WI38 (cell line): Measurements from ENCODE around the gene SLC7A6OS.

Source experiments
- H3K4me3 ChIP-seq: 2 replicates; pipeline ENCODE4 v1.5.1; 2011; ENCODE audit warnings: low read depth, mild to moderate bottlenecking, control low read depth, low read length
- TF ChIP-seq, protein P1 (sequence below): IDR thresholded peaks from 2 replicates; pipeline ENCODE4 v1.5.1; 2012; ENCODE audit warnings: low read depth, mild to moderate bottlenecking, control low read depth, low read length

SLC7A6OS gene

DNA sequence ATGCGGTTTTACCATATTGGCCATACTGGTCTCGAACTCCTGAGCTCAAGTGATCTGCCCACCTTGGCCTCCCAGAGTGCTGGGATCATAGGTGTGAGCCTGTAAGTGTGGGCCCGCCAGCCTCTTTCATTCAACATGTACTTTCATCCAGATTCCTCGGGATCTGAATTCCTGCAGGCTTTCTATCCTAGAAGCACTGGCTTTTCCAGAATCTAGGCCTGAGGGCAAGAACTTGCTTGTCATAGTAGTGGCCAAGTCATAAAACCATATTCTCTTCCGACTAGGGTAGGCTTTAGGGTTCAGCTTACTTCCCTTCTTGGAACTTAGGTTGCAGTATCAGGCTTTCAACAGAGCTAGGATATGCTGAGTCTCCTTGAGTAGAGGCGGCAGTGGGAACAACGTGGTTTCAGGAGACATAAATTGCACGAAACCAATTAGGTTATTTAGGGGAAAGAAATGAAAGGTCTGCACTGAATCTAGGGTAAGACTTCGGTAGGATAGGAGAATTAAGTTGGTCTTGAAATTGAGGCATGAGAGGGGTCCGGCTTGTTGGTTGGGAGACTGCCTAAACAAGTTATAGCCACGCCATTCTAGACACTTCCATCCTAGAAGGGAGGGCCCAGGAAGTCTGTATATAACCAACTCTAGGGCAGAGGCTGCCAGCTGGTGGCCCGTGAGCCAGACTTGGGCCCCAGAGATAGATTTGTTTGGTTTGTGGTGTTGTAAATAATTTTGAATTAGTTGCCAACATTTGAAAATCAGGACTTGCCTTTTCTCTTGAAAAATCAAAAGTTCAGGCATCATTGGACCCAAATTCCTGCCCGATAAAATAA lies 30.8 kb downstream of the SLC7A6OS start:
- no peak overlapping the region for H3K4me3 ChIP-seq
- TF ChIP-seq, protein P1, sequence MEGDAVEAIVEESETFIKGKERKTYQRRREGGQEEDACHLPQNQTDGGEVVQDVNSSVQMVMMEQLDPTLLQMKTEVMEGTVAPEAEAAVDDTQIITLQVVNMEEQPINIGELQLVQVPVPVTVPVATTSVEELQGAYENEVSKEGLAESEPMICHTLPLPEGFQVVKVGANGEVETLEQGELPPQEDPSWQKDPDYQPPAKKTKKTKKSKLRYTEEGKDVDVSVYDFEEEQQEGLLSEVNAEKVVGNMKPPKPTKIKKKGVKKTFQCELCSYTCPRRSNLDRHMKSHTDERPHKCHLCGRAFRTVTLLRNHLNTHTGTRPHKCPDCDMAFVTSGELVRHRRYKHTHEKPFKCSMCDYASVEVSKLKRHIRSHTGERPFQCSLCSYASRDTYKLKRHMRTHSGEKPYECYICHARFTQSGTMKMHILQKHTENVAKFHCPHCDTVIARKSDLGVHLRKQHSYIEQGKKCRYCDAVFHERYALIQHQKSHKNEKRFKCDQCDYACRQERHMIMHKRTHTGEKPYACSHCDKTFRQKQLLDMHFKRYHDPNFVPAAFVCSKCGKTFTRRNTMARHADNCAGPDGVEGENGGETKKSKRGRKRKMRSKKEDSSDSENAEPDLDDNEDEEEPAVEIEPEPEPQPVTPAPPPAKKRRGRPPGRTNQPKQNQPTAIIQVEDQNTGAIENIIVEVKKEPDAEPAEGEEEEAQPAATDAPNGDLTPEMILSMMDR: no peak

DNA sequence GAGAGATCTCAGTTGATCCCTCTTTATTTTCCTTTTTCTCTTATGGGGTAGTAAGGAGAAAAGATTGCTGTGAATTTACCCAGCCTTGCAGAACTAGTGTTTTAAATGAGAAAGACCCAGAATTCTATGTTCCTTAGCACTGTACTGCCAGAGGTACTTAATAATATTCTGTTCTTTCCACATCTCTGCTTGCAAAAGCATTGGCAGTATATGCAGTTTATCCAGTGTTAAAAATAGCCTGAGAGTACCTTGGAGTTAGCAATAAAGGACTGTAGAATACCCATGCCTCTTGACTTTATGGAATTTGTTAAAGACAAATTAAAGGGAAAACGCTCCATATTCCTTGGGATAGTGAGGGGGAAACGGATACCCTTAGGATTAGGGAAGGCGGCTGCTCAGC lies 34.5 kb downstream of the SLC7A6OS start:
- H3K4me3 ChIP-seq: no peak overlapping the region
- TF ChIP-seq, protein P1: no peak

DNA sequence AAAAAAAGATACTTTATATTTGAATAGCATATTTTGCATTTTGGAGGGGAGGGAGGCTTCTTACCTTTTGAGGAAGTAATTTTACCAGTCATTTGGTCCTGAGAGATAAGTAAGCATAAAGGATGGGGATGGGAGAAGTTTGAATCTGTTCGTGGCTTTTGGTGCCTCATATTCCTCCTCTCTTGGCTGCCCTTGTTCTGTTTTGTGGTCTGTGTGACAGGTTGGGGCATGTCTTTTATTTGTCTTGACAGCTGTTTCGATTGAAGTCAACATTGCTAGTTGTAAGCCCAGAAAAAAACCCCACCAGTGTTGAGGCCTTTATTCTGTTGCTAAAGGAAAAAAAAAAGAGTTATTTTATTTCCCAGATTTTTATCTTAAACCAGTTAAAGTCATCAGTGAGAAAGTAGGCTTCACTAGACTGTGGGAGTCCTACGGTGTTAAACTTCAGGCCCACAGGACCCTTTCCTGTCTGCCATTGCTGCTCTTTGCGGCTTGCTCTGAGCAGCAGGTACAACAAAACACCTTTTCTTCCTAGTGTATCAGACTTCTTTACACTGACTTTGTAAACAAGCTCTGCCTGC lies 35.0 kb downstream of the SLC7A6OS start:
- TF ChIP-seq, protein P1: no peak
- H3K4me3 ChIP-seq: no peak overlapping the region

DNA sequence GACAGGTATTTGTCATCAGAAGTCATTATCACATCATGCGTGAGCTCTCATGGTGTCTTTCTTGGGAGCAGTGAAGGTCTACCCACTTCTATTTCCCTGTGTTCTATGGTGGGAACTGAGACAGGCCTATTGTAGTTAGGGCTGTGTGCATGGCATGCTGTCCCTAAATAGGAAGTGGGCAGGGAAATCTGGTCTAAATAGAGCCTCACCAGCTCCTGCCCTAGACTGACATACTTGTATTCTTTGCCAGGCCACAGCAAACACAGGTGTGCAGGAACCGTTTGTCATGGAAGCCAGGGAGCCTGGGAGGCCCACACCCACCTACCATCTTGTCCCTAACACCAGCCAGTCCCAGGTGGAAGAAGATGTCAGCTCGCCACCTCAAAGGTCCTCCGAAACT lies 36.3 kb downstream of the SLC7A6OS start:
- H3K4me3 ChIP-seq: no peak overlapping the region
- TF ChIP-seq, protein P1: no peak

DNA sequence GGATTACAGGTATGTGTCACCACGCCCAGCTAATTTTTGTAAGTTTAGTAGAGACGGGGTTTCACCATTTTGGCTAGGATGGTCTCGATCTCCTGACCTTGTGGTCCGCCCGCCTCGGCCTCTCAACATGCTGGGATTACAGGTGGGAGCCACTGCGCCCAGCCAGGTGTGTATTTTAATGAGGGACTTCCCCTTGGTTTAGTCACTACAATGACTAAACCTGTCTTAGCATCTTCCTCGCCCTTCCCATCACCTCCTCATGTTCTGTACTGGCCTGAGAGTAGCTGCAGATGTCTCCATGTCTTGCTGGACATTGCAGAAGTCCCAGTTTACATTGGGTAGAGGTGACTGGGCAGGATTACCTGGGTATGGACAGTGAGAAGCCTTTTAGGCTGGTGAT lies 36.9 kb downstream of the SLC7A6OS start:
- no peak overlapping the region for H3K4me3 ChIP-seq
- TF ChIP-seq, protein P1: no peak

DNA sequence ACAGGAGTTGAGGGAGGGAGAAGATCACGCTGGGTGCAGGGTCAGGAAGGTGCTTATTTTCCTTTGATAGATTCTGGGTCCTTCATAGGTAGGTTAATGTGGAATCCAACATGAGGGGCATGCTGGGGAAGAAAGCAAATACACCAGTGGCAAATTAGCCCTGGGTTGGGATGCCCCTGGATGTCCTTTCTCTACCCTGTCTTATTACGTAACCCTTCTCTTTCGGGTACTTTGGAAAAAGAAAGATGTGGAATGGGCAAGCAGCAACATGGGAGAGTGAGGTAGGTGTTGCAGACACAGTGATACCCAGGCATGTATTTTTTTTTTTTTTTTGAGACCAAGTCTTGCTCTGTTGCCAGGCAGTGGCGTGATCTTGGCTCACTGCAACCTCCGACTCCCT lies 37.3 kb downstream of the SLC7A6OS start:
- H3K4me3 ChIP-seq: no peak overlapping the region
- TF ChIP-seq, protein P1: no peak

DNA sequence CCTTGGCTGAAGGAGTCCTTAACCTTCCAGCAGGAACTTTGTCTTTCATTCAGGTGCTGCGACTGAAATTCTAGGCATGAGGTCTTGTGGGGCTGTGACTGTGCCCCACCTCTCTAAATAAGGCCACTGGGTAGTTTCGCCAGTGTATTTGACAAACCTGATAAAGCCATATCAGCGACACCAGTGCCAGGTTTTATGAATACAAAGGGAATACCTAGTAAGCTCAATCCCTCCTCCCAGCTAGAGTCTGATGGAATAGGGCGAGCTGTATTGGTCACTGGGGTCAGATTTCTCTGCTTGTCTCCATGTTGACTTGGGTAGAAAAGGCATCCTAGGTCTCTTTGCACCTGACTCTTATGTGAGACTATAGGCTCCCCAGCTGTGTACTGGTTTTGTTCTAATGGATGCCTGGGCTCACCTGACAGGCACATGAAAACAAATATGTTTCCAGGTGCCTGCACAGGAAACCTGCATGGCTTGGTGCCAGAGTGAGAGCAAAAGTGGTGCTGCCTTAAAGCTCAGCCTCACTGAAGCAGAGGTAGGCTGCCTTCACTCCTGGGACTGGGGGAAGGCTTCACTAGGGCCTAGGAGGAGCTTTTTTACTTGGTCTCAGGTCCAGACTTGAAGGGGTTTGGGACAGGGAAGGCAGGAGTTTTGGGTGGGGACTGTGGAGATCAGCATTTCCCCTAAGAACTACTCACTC lies 38.1 kb downstream of the SLC7A6OS start:
- H3K4me3 ChIP-seq: no peak overlapping the region
- TF ChIP-seq, protein P1: no peak
